Activated naive CD4-positive, alpha-beta T cell treated with anti-CD3 and anti-CD28 coated beads, Interleukin-2, amount 50 U/mL, for 72 hours (primary cell): ENCODE results near the gene CENPV. TPM values are rescaled to one million over a fixed set of nuclear protein-coding genes. Genes with fewer than 3 reads are reported as not detected.
"Not testable (repeated sequence)": the region's sequence is repeated elsewhere in the genome, so short reads cannot be mapped to it uniquely, and the experiment has no call there.

Source experiments
- ATAC-seq, 2 donors: fragments of 150-1000 bp; cut with Tn5 transposase; 2 replicates each; pipeline ENCODE4 v1.10.0; 2021; ENCODE audit warnings: mild to moderate bottlenecking in 2 of 2, moderate library complexity in 2 of 2
- DNase-seq, 2 donors: peaks; one replicate each; pipeline ENCODE4 v3.0.0; 2021 to 2022; ENCODE audit warnings: low spot score in 2 of 2
- H3K27ac Mint-ChIP-seq, 2 donors: one replicate each; pipeline ENCODE4 v1.8.0; 2022; ENCODE audit warnings: mild to moderate bottlenecking in 2 of 2, mixed read lengths in 2 of 2
- H3K36me3 Mint-ChIP-seq, 2 donors: one replicate each; pipeline ENCODE4 v1.8.0; 2022; ENCODE audit warnings: mixed read lengths in 2 of 2
- H3K9me3 Mint-ChIP-seq, 2 donors: one replicate each; pipeline ENCODE4 v1.8.0; 2022; ENCODE audit warnings: mixed read lengths in 2 of 2
- total RNA-seq, 2 donors: library from RNA; stranded (reverse); gene quantifications; one replicate each; pipeline ENCODE4 v1.2.3, GENCODE V29; 2022

Gene CENPV
- 100 to 1,000 TPM in 1 of 2 donors, 10 to 100 TPM in 1; 78.7 to 115 TPM for total RNA-seq

- H3K36me3 Mint-ChIP-seq = peaks cover 10 to 13% of the 10 kb centered on the region in 2 donors
- DNase-seq (peak; percentile 77), ATAC-seq (peak; percentile 83 to 86)
- no peaks in the 10 kb centered on the region for H3K9me3 Mint-ChIP-seq
- H3K27ac Mint-ChIP-seq = peak within 1 kb of the TSS; percentile 86 to 91
Measured at GRCh38 chr17:16353317-16354174, at the start of gene CENPV. TSS of gene CENPV (minus strand) at chr17:16353469. CDS start at chr17:16353436, 33 bp downstream.

- no peaks in the 10 kb centered on the region for H3K36me3 Mint-ChIP-seq
- DNase-seq (no peak), ATAC-seq (peak; percentile 87 to 92)
- H3K27ac Mint-ChIP-seq = peak overlapping the region; percentile 30 to 67
- no peaks in the 10 kb centered on the region for H3K9me3 Mint-ChIP-seq
Measured at GRCh38 chr17:16398270-16399267, 45.3 kb upstream of the CENPV start.

GRCh38 chr17:16396693-16397092 lies 43.4 kb upstream of the CENPV start:
- DNase-seq, ATAC-seq, H3K36me3 Mint-ChIP-seq, H3K9me3 Mint-ChIP-seq: not testable (repeated sequence)
- H3K27ac Mint-ChIP-seq = peak overlapping the region in 1 of 2 donors; percentile 53

- DNase-seq, H3K9me3 Mint-ChIP-seq, H3K36me3 Mint-ChIP-seq, ATAC-seq, H3K27ac Mint-ChIP-seq: not testable (repeated sequence)
Measured at GRCh38 chr17:16395887-16396286, 42.6 kb upstream of the CENPV start.

- not testable (repeated sequence) for ATAC-seq, H3K9me3 Mint-ChIP-seq, DNase-seq, H3K27ac Mint-ChIP-seq, H3K36me3 Mint-ChIP-seq
Measured at GRCh38 chr17:16392491-16392890, 39.2 kb upstream of the CENPV start.

GRCh38 chr17:16391451-16391850 lies 38.2 kb upstream of the CENPV start:
- ATAC-seq (no peak), DNase-seq (no peak)
- H3K27ac Mint-ChIP-seq = no peak overlapping the region
- no peaks in the 10 kb centered on the region for H3K9me3 Mint-ChIP-seq
- H3K36me3 Mint-ChIP-seq = no peaks in the 10 kb centered on the region

- Mint-ChIP-seq H3K27ac (peak overlapping the region in 1 of 2 donors; percentile 84), H3K36me3 (peaks cover 26 to 27% of the 10 kb centered on the region in 2 donors)
- DNase-seq, H3K9me3 Mint-ChIP-seq, ATAC-seq: not testable (repeated sequence)
Measured at GRCh38 chr17:16386126-16386507, 32.8 kb upstream of the CENPV start.

- DNase-seq (no peak), ATAC-seq (no peak)
- Mint-ChIP-seq H3K36me3 (peaks cover 34 to 35% of the 10 kb centered on the region in 2 donors), H3K9me3 (no peaks in the 10 kb centered on the region), H3K27ac (peak overlapping the region in 1 of 2 donors; percentile 46)
Measured at GRCh38 chr17:16384557-16384956, 31.3 kb upstream of the CENPV start.

- H3K9me3 Mint-ChIP-seq = no peaks in the 10 kb centered on the region
- DNase-seq (no peak), ATAC-seq (no peak)
- peaks cover 34 to 35% of the 10 kb centered on the region in 2 donors for H3K36me3 Mint-ChIP-seq
- peak overlapping the region in 1 of 2 donors; percentile 99 for H3K27ac Mint-ChIP-seq
Measured at GRCh38 chr17:16383772-16384287, 30.6 kb upstream of the CENPV start.

- no peak for DNase-seq
- Mint-ChIP-seq H3K27ac (peak overlapping the region in 1 of 2 donors; percentile 99), H3K9me3 (no peaks in the 10 kb centered on the region), H3K36me3 (peaks cover 34 to 35% of the 10 kb centered on the region in 2 donors)
- no peak for ATAC-seq
Measured at GRCh38 chr17:16383216-16383615, 29.9 kb upstream of the CENPV start.

- ATAC-seq (peak; percentile 4 to 51), DNase-seq (no peak)
- Mint-ChIP-seq H3K9me3 (no peaks in the 10 kb centered on the region), H3K36me3 (peaks cover 34 to 35% of the 10 kb centered on the region in 2 donors), H3K27ac (peak overlapping the region; percentile 99 to 100)
Measured at GRCh38 chr17:16381496-16381820, 28.2 kb upstream of the CENPV start.

- peak within 1 kb of the TSS; percentile 99 to 100 for H3K27ac Mint-ChIP-seq
- peak; percentile 96 for ATAC-seq
Measured at GRCh38 chr17:16380640-16381495, 27.6 kb upstream of the CENPV start, which contains the start of gene UBB. TSS of gene UBB (plus strand) at chr17:16381091. CDS start at chr17:16381908, 817 bp downstream.

GRCh38 chr17:16379654-16380053 lies 26.4 kb upstream of the CENPV start:
- ATAC-seq (no peak), DNase-seq (no peak)
- H3K27ac Mint-ChIP-seq = peak overlapping the region in 1 of 2 donors; percentile 99
- H3K9me3 Mint-ChIP-seq = no peaks in the 10 kb centered on the region
- H3K36me3 Mint-ChIP-seq = peaks cover 34 to 35% of the 10 kb centered on the region in 2 donors

More at GRCh38 chr17:16380640-16381495, 27.6 kb upstream of the CENPV start, which contains the start of gene UBB:
- DNase-seq = peak; percentile 90 to 94
- Mint-ChIP-seq H3K36me3 (peaks cover 34 to 35% of the 10 kb centered on the region in 2 donors), H3K9me3 (no peaks in the 10 kb centered on the region)

GRCh38 chr17:16378636-16379282 lies 25.5 kb upstream of the CENPV start:
- Mint-ChIP-seq H3K27ac (peak overlapping the region in 1 of 2 donors; percentile 59), H3K9me3 (no peaks in the 10 kb centered on the region)
- ATAC-seq = no peak

GRCh38 chr17:16377941-16378341 lies 24.7 kb upstream of the CENPV start:
- no peak for DNase-seq
- ATAC-seq = no peak
- no peak overlapping the region for H3K27ac Mint-ChIP-seq

More at GRCh38 chr17:16378636-16379282, 25.5 kb upstream of the CENPV start:
- DNase-seq = no peak
- H3K36me3 Mint-ChIP-seq = peaks cover 33 to 34% of the 10 kb centered on the region in 2 donors

More at GRCh38 chr17:16377941-16378341, 24.7 kb upstream of the CENPV start:
- Mint-ChIP-seq H3K36me3 (peaks cover 25 to 26% of the 10 kb centered on the region in 2 donors), H3K9me3 (no peaks in the 10 kb centered on the region)
